ENCODE results near the gene CDH26.

CDH26 gene

DNA sequence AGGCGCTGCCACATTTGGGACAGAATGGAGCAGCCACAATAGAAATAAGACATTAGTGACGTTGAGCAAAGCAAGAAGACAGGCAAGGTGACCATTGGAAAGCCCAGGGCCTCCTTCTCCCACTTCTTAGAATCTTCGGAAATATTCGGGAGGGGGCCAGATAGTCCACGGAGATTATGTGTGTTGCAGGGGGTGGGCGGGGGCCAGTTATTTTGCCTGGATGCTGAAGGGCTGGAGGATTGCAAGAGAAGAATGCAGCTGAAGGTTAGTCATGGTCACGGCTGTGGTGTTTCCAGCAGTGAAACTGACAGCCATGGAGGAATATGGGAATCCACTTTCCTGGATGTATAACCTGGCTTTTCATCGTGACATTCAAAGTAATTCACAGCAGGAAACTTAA is 88.6 kb downstream of the CDH26 start:
- no peak for DNase-seq

- no peak for DNase-seq
Measured at GRCh38 chr20:60048634-60049521, 90.7 kb downstream of the CDH26 start.

DNA sequence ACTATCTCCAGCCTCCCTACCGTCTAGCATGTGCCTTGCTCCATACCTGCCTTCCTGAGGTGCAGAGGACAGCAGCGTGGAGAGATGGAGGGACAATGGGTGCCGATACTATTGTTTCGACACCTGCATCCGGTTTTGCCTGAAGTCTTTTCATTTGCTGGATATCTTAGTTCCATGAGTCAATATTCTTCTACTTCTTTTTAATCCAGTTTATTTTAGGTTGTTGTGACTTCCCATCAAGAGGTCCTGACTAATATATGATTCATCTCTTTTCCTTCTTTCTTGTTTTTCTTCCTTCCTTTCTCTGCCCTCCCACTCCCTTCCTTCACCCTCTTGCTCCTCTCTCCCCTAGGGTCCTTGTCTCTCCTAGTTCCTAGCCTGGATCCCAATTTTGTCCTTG is 91.4 kb downstream of the CDH26 start:
- no peak for DNase-seq

- no peak for DNase-seq
Measured at GRCh38 chr20:60050193-60050947, 92.1 kb downstream of the CDH26 start.

GRCh38 chr20:60051911-60052310 is 93.7 kb downstream of the CDH26 start:
- no peak for DNase-seq

GRCh38 chr20:60052322-60052721 is 94.1 kb downstream of the CDH26 start:
- DNase-seq: no peak

DNA sequence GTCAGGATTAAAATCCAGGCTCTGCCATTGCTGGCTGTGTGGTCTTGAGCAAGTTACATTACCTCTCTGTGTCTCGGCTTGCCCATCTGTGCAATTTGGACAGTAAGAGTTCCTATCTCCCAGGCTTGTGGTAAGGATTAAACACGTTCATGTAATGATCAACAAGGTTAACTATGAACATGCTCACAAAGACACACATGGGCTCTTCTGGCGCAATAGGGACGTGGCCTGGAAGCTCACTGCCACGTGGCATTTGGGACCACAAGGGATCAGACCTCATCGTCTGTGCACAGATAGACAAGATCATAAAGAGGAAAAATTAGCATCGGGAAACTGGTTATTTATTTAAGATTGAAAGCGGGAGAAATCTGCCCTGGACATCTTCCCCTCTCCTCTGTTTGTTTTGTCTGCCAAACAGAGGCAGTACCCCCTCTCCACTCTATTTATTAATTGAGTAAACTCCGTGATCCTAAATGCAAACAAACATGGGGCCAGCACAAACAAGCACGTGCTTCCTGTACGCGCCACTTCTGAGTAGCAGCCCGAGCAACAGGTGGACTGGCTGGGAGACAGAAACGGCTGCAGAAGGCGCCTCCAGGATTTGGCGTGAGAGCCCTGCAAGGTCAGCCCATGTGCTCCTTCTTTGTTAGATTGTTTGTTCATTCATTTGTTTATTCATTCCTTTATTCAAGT is 95.0 kb downstream of the CDH26 start:
- DNase-seq: no peak

- no peak for DNase-seq
Measured at GRCh38 chr20:60053818-60054190, 95.6 kb downstream of the CDH26 start.

- no peak for DNase-seq
Measured at GRCh38 chr20:60054716-60055634, 96.8 kb downstream of the CDH26 start.

DNA sequence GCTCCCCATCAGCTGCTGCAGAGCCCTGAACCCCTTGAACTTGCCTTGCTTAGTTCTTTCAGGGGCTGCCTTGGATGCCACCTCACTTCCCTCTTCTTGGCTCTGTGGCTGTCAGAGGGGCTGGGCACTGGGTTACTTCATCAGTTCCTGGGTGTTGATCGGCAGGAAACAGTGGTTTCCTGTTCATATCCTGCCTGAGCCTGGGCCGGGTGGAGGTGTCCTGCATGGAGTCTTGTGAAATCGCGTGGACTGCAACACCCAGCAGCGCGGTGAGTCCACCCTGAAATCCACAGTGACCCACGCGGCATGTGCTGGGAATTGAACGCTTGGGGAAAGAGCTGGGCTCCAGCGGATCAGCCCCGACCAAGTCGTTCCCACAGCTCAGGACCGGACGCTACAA is 97.5 kb downstream of the CDH26 start:
- DNase-seq: no peak

DNA sequence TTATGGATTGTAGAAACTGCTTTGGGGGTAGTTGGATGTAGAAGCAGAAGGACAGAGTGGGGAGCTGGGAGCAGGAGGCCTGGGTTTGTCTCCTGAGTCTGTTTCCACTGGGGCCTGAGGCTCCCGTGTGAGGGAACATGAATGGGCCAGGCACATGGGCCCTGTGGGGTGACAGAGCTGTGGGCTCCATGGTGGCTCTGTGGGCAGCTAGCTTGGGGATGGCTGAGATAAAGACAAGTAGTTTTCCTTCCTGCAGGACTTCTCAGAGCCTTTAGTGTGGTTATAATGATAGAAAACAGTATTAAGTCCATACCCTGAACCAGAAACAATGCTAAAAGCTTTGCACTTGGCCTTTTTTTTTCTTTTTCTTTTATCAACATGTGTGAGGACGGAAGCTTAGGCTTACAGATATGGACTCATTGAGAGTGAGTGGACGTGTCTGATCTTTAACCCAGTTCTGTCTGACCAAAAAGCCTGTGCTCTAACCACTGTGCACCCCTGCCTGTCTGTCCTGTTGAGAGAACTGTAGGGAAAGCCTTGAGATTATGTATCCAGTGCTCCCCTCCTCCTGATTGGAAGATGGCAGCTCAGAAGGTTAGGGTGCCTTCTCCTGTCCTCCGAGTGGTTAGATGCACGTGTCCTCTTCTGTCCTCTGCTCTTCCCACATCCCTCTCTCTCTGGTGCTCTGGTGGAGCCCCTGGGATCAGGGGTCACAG is 98.3 kb downstream of the CDH26 start:
- no peak for DNase-seq

DNA sequence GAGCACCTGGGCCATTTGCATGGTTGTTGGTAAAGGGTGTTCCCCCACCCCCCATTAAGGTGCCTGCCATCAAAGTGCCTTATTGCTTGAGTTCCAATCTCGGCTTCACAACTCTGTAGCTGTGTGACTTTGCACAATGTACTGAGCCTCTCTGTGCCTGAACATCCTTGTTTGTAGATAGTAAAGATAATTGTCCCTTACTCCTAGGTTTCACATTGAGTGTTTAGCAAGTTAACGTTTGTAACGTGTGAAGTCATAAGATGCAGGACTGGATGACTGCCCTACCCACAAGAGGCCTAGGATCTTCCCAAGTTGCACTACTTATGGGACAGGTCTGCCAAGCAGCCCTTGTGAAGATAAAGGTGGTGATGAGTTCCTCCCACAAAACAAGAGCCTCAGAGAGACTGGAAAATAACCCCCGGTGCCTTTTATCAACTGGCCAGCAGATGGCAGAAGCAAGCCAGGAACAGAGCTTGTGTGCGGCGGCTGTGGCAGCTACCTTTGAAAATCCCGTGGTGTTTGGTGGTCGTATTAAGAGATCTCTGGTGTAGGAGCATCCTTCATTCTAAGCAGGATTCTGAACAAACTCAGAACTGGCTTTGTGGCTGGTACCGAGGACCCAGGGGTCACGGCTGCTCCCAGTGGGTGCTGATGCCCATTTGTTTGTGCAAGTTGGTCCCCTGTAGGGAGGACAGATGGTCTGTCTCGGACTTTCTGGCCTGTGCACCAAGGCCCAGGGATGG is 99.1 kb downstream of the CDH26 start:
- peak; percentile 63 for DNase-seq

- peak; percentile 66 for DNase-seq
Measured at GRCh38 chr20:60057866-60058807, 99.9 kb downstream of the CDH26 start.

DNA sequence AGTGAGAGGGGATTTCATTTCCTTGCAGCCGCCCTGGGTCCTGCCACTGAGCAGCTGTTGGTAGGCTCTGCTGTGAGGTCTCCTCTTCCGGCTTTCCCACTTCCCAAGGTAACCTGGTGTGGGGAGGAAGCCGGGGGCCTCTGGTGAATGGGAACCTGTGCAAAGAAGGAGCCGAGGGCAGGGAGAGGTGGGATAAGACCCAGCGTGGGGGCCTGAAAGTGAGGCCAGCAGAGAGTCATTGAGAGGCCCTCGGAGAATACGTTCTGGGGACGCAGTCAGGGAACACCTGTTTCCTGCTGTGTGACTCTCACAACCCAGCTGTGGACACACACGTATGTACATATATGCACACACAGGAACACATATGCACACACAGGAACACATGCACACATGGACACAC is 100.7 kb downstream of the CDH26 start:
- no peak for DNase-seq

DNA sequence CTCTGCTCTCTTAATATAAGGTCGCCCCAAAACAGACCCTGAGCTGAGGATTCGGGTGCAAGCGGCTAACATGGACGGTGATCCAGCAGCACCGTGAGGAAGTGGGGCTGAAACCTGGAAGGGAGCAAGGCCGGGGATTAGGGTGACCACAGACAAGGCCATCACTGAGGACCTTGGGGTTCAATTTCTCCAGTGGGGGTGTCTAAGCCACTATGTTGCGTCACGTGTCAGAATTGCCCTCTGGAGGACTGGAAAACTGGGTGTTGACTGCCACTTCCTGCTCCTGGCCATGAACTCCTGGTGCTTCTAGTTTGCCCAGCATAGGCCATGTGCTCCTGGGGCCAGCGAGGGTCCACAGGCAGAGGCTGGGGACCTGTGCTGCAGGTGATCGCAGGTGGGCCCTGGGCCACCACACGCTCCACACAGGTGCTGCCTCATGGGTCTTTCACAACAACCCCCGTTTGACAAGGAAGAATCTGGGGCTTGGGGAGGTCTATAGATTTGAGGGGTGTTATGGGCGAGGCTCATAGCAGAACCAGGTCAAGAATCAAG is 101.9 kb downstream of the CDH26 start:
- no peak for DNase-seq

DNA sequence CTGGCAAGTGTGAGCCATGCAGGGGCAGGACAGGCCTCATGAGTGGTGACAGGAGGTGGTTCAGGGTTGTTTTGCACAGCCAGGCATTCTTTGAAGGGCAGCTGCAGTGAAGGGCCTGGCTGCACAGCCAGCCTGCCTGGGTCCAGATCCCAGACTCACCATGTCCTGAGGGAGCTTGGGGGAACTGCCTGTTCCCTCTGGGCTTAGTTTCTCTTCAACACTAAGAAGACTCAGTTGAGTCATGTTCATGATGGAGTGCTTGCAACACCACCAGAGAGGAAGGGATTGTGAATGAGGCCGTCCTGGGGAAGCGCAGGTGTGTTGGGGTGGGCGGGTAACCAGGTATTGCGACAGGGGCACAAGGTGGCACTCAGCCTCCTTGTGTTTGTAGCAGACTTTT is 102.4 kb downstream of the CDH26 start:
- DNase-seq: no peak

- peak; percentile 21 for DNase-seq
Measured at GRCh38 chr20:60062431-60063047, 104.3 kb downstream of the CDH26 start.

- no peak for DNase-seq
Measured at GRCh38 chr20:60063048-60063451, 104.8 kb downstream of the CDH26 start.
